Liver (tissue), 3 donors: Measurements from ENCODE around the gene FUT7.

Experiments
- ATF3 ChIP-seq: IDR thresholded peaks from 2 replicates; pipeline ENCODE4 v1.6.1; 2016; ENCODE audit warnings: antibody characterized with exemption
- CTCF ChIP-seq: fragments of 150-350 bp; IDR thresholded peaks from 2 replicates; pipeline ENCODE4 v1.5.1; 2017; ENCODE audit warnings: improper control_type of control experiment, low read depth, low read length; ENCODE audit not compliant: missing input control
- EGR1 ChIP-seq, 2 donors: IDR thresholded peaks; 2 replicates each; pipeline ENCODE4 v1.6.1; 2016 to 2018; ENCODE audit warnings: antibody characterized with exemption in 2 of 2, low read depth in 2 of 2
- FOXA2 ChIP-seq: IDR thresholded peaks from 2 replicates; pipeline ENCODE4 v1.6.1; 2016; ENCODE audit warnings: antibody characterized with exemption
- GABPA ChIP-seq, 2 donors: IDR thresholded peaks in 1 of 2; conservative IDR thresholded peaks in 1 of 2; 2 replicates each; pipeline ENCODE4 v1.6.1; 2016; ENCODE audit warnings: antibody characterized with exemption in 2 of 2, mild to moderate bottlenecking in 1 of 2, moderate library complexity in 1 of 2
- JUND ChIP-seq, 2 donors: IDR thresholded peaks; 2 replicates each; pipeline ENCODE4 v1.6.1; 2016; ENCODE audit warnings: antibody characterized with exemption in 2 of 2
- MAX ChIP-seq: IDR thresholded peaks from 2 replicates; pipeline ENCODE4 v1.6.1; 2016; ENCODE audit warnings: antibody characterized with exemption
- RAD21 ChIP-seq, 2 donors: IDR thresholded peaks; 2 replicates each; pipeline ENCODE4 v1.6.1; 2016; ENCODE audit warnings: antibody characterized with exemption in 2 of 2, mild to moderate bottlenecking in 2 of 2
- REST ChIP-seq: IDR thresholded peaks from 2 replicates; pipeline ENCODE4 v1.6.1; 2016; ENCODE audit warnings: antibody characterized with exemption, mild to moderate bottlenecking
- RXRA ChIP-seq, 2 donors: IDR thresholded peaks; 2 replicates each; pipeline ENCODE4 v1.6.1; 2017 to 2018; ENCODE audit warnings: antibody characterized with exemption in 2 of 2, mild to moderate bottlenecking in 1 of 2
- SP1 ChIP-seq: IDR thresholded peaks from 2 replicates; pipeline ENCODE4 v1.6.1; 2018; ENCODE audit warnings: antibody characterized with exemption, mild to moderate bottlenecking
- TAF1 ChIP-seq: conservative IDR thresholded peaks from 2 replicates; pipeline ENCODE4 v1.6.1; 2016; ENCODE audit warnings: antibody characterized with exemption, mild to moderate bottlenecking
- YY1 ChIP-seq: IDR thresholded peaks from 2 replicates; pipeline ENCODE4 v1.6.1; 2016; ENCODE audit warnings: antibody characterized with exemption, mild to moderate bottlenecking
- ZBTB33 ChIP-seq: IDR thresholded peaks from 2 replicates; pipeline ENCODE4 v1.6.1; 2016; ENCODE audit warnings: antibody characterized with exemption
- donor health status: healthy.
- donor health status: healthy.

GRCh38 chr9:137011156-137011555 is 20.7 kb downstream of the FUT7 start:
- TF ChIP-seq CTCF (no peak), REST (no peak), MAX (no peak), GABPA (IDR thresholded peaks at IDR 0.05 in 1 of 2, conservative IDR thresholded peaks at IDR 0.05 in 1 of 2) (no peak), JUND (IDR thresholded peaks at IDR 0.05) (no peak), ZBTB33 (no peak), SP1 (no peak), TAF1 (no peak), YY1 (no peak), RAD21 (IDR thresholded peaks at IDR 0.05) (no peak), ATF3 (no peak), EGR1 (IDR thresholded peaks at IDR 0.05; ENCODE audit: low read depth in 2 of 2) (no peak), FOXA2 (no peak), RXRA (IDR thresholded peaks at IDR 0.05) (no peak)
